ENCODE results near the gene RPH3AL. TPM values are rescaled to one million over a fixed set of nuclear protein-coding genes. Genes with fewer than 3 reads are reported as not detected.
A peak's percentile ranks its signal among the peaks of the same experiment; 100 is the strongest.

RPH3AL gene
- polyA plus RNA-seq, 1 donor from 2014 or later: 0.87 TPM

- peaks cover 5% of the 10 kb centered on the region for H3F3A ChIP-seq (ENCODE audit: insufficient read depth, low read length, poor library complexity, severe bottlenecking)
Measured at GRCh38 chr17:362721-363120, 10.1 kb upstream of the RPH3AL start.

GRCh38 chr17:360092-360750 lies 7.6 kb upstream of the RPH3AL start:
- Histone ChIP-seq H3K36me3 (ENCODE audit: insufficient read depth, low read length) (no peaks in the 10 kb centered on the region), H3F3A (ENCODE audit: insufficient read depth, low read length, poor library complexity, severe bottlenecking) (peaks cover 5% of the 10 kb centered on the region), H3K27me3 (ENCODE audit: insufficient read depth, low read depth, low read length) (no peaks in the 10 kb centered on the region), H3K27ac (ENCODE audit: low read length) (peak overlapping the region; percentile 74), H3K9ac (ENCODE audit: low read length) (peak overlapping the region; percentile 50), H2AFZ (ENCODE audit: low read depth, low read length) (peak overlapping the region; percentile 14), H3K4me2 (ENCODE audit: low read length) (peak overlapping the region; percentile 55), H3K79me2 (replicated peaks; ENCODE audit: insufficient read depth, low read length) (no peaks in the 10 kb centered on the region), H4K20me1 (ENCODE audit: insufficient read depth) (no peaks in the 10 kb centered on the region), H3K4me3 (ENCODE audit: low read length) (no peak overlapping the region), H3K9me2 (ENCODE audit: insufficient read depth, low read length) (no peaks in the 10 kb centered on the region), H3K9me3 (ENCODE audit: low read length) (no peaks in the 10 kb centered on the region)
- TF ChIP-seq POLR2AphosphoS5 (IDR thresholded peaks at IDR 0.05) (peak; percentile 45), TAF1 (IDR thresholded peaks at IDR 0.05; ENCODE audit: low read depth) (no peak), EZH2 (IDR thresholded peaks at IDR 0.05; ENCODE audit: borderline replicate concordance, insufficient read depth, low read length, poor library complexity, severe bottlenecking) (no peak), SMC3 (conservative IDR thresholded peaks at IDR 0.05; ENCODE audit: poor library complexity) (peak; percentile 44), CTCF (IDR thresholded peaks at IDR 0.05; ENCODE audit: poor library complexity, severe bottlenecking) (peak; percentile 52), MXI1 (conservative IDR thresholded peaks at IDR 0.05; ENCODE audit: poor library complexity, severe bottlenecking) (no peak)

More at GRCh38 chr17:362721-363120, 10.1 kb upstream of the RPH3AL start:
- H3K4me2 ChIP-seq (ENCODE audit: low read length): no peak overlapping the region
- H3K9me2 ChIP-seq (ENCODE audit: insufficient read depth, low read length): no peaks in the 10 kb centered on the region
- no peak for TF ChIP-seq MXI1 (conservative IDR thresholded peaks at IDR 0.05; ENCODE audit: poor library complexity, severe bottlenecking)
- TF ChIP-seq EZH2 (IDR thresholded peaks at IDR 0.05; ENCODE audit: borderline replicate concordance, insufficient read depth, low read length, poor library complexity, severe bottlenecking): no peak
- no peak for TF ChIP-seq EP300 (conservative IDR thresholded peaks at IDR 0.05; ENCODE audit: poor library complexity, severe bottlenecking)
- no peak for TF ChIP-seq RAD21 (conservative IDR thresholded peaks at IDR 0.05)
- no peak for TF ChIP-seq TAF1 (IDR thresholded peaks at IDR 0.05; ENCODE audit: low read depth)
- no peak for TF ChIP-seq SMC3 (conservative IDR thresholded peaks at IDR 0.05; ENCODE audit: poor library complexity)
- no peak for TF ChIP-seq POLR2AphosphoS5 (IDR thresholded peaks at IDR 0.05)
- TF ChIP-seq CTCF (IDR thresholded peaks at IDR 0.05; ENCODE audit: poor library complexity, severe bottlenecking): no peak
- no peak for TF ChIP-seq REST (IDR thresholded peaks at IDR 0.05; ENCODE audit: borderline replicate concordance)
- no peaks in the 10 kb centered on the region for H3K9me3 ChIP-seq (ENCODE audit: low read length)
- H3K79me2 ChIP-seq (replicated peaks; ENCODE audit: insufficient read depth, low read length): no peaks in the 10 kb centered on the region
- no peaks in the 10 kb centered on the region for H3K36me3 ChIP-seq (ENCODE audit: insufficient read depth, low read length)
- H3K9ac ChIP-seq (ENCODE audit: low read length): no peak overlapping the region
- no peak overlapping the region for H2AFZ ChIP-seq (ENCODE audit: low read depth, low read length)
- H4K20me1 ChIP-seq (ENCODE audit: insufficient read depth): no peaks in the 10 kb centered on the region
- H3K27ac ChIP-seq (ENCODE audit: low read length): no peak overlapping the region
- H3K27me3 ChIP-seq (ENCODE audit: insufficient read depth, low read depth, low read length): no peaks in the 10 kb centered on the region
- H3K4me3 ChIP-seq (ENCODE audit: low read length): no peak overlapping the region

Data from neural cell (in vitro differentiated cells).